SK-N-SH treated with all-trans-retinoic acid at 6 μM for 48 hours (cell line): ENCODE measurements around the gene ZMIZ1.

Source experiments
- ARNTL ChIP-seq: fragments of 450-650 bp; formaldehyde crosslinking; IDR thresholded peaks from 2 replicates; pipeline ENCODE4 v1.5.0; 2020; ENCODE audit warnings: low read depth, mild to moderate bottlenecking, moderate library complexity, borderline replicate concordance
- BACH2 ChIP-seq: fragments of 250-450 bp; sonication (Bioruptor Pico); IDR thresholded peaks from 2 replicates; pipeline ENCODE4 v1.9.0; 2021; ENCODE audit warnings: mild to moderate bottlenecking, borderline replicate concordance
- SNAI2 ChIP-seq: fragments of 250-450 bp; sonication (Bioruptor Pico); IDR thresholded peaks from 2 replicates; pipeline ENCODE4 v1.5.0; 2020; ENCODE audit warnings: mild to moderate bottlenecking, moderate library complexity
- TCF4 ChIP-seq: fragments of 250-450 bp; sonication (Bioruptor Pico); IDR thresholded peaks from 2 replicates; pipeline ENCODE4 v1.8.0; 2021; ENCODE audit warnings: mild to moderate bottlenecking, moderate library complexity, borderline replicate concordance
- TOX ChIP-seq: fragments of 250-450 bp; sonication (Bioruptor Pico); IDR thresholded peaks from 2 replicates; pipeline ENCODE4 v1.8.0; 2021; ENCODE audit warnings: mild to moderate bottlenecking, moderate library complexity, borderline replicate concordance
- TSHZ2 ChIP-seq: fragments of 250-450 bp; sonication (Bioruptor Pico); IDR thresholded peaks from 2 replicates; pipeline ENCODE4 v1.5.0; 2020; ENCODE audit warnings: mild to moderate bottlenecking, moderate library complexity
- ZC3H10 ChIP-seq: fragments of 250-450 bp; sonication (Bioruptor Pico); IDR thresholded peaks from 2 replicates; pipeline ENCODE4 v1.5.1; 2021; ENCODE audit warnings: mild to moderate bottlenecking, moderate library complexity
- ZFP3 ChIP-seq: fragments of 250-450 bp; sonication (Bioruptor Pico); IDR thresholded peaks from 2 replicates; pipeline ENCODE4 v1.5.0; 2020; ENCODE audit warnings: mild to moderate bottlenecking, moderate library complexity
- ZFP30 ChIP-seq: fragments of 450-650 bp; formaldehyde crosslinking; IDR thresholded peaks from 2 replicates; pipeline ENCODE4 v1.5.0; 2022; ENCODE audit warnings: mild to moderate bottlenecking, moderate library complexity
- ZNF70 ChIP-seq: fragments of 450-650 bp; formaldehyde crosslinking; IDR thresholded peaks from 2 replicates; pipeline ENCODE4 v1.5.0; 2020; ENCODE audit warnings: mild to moderate bottlenecking, moderate library complexity
- ZNF8 ChIP-seq: fragments of 450-650 bp; formaldehyde crosslinking; IDR thresholded peaks from 2 replicates; pipeline ENCODE4 v1.5.0; 2020; ENCODE audit warnings: mild to moderate bottlenecking, moderate library complexity

GRCh38 chr10:79320820-79321493 is 252.2 kb downstream of the ZMIZ1 start:
- TF ChIP-seq ARNTL (CRISPR knock-in tag), result no peak
- no peak for TF ChIP-seq BACH2 (CRISPR knock-in tag)
- TF ChIP-seq ZNF70 (CRISPR knock-in tag), result no peak
- no peak for TF ChIP-seq ZNF8 (CRISPR knock-in tag)
- no peak for TF ChIP-seq TCF4 (CRISPR knock-in tag)
- TF ChIP-seq ZC3H10, result no peak
- TF ChIP-seq TOX (CRISPR knock-in tag), result no peak
- TF ChIP-seq ZFP3 (CRISPR knock-in tag), result no peak
- no peak for TF ChIP-seq SNAI2 (CRISPR knock-in tag)
- no peak for TF ChIP-seq TSHZ2 (CRISPR knock-in tag)
- no peak for TF ChIP-seq ZFP30 (CRISPR knock-in tag)
